Motor neuron (in vitro differentiated cells): Measurements from ENCODE around the gene MAPK9. TPM values are rescaled to one million over a fixed set of nuclear protein-coding genes. Genes with fewer than 3 reads are reported as not detected.

Source experiments
- ATAC-seq, 8 experiments: fragments of 200-7000 bp; cut with Tn5 transposase; replicated peaks in 6 of 8; 2 replicates each; pipeline ENCODE4 v1.8.0; 2021; ENCODE audit warnings: mild to moderate bottlenecking in 8 of 8, moderate library complexity in 8 of 8
- H3K27ac ChIP-seq, 2 donors: fragments of 250-450 bp; sonication (Bioruptor Pico); 2 replicates each; pipeline ENCODE4 v1.9.0; 2021; ENCODE audit warnings: antibody characterized with exemption in 2 of 2, mild to moderate bottlenecking in 2 of 2, moderate library complexity in 1 of 2
- H3K4me1 ChIP-seq, 2 donors: fragments of 250-450 bp; sonication (Bioruptor Pico); replicated peaks in 1 of 2; 2 replicates each; pipeline ENCODE4 v1.6.1; 2021; ENCODE audit warnings: antibody characterized with exemption in 2 of 2, mild to moderate bottlenecking in 2 of 2, moderate library complexity in 1 of 2
- H3K4me3 ChIP-seq, 5 donors: fragments of 250-450 bp; sonication (Bioruptor Pico); 2 replicates each; pipeline ENCODE4 v1.9.0; 2021; ENCODE audit warnings: antibody characterized with exemption in 5 of 5, mild to moderate bottlenecking in 5 of 5, moderate library complexity in 4 of 5
- WGBS, 10 experiments: fragments of 450-650 bp; shearing (Covaris generic); methylation state at CpG; one replicate each; pipeline ENCODE4 v1.0.0; 2022; 5-methylcytosine and 5-hydroxymethylcytosine counted together
- in situ Hi-C, 9 experiments: fragments of 400-800 bp; cut with MboI; loops; one replicate each; pipeline ENCODE4 v1.15.0; 2021; ENCODE audit warnings: low sequenced_read_pairs in 9 of 9, low pct_unique_long_range_greater_than_20kb in 2 of 9; ENCODE audit not compliant: unreplicated experiment in 9 of 9
- total RNA-seq, 8 experiments: library from RNA; unstranded; fragments of 300-600 nt; gene quantifications; 2 replicates each; pipeline versions ENCODE4 v1.2.3 to v1.2.4, GENCODE V29; 2022

Gene MAPK9
- total RNA-seq, 8 experiments from 2014 or later, result 11.3 to 31.3 (median 23.6) TPM

GRCh38 chr5:180287868-180288267 lies 4.0 kb downstream of the MAPK9 start:
- peaks cover 0 to 5% of the 10 kb centered on the region in 2 donors for H3K4me1 ChIP-seq
- H3K27ac ChIP-seq, result no peak overlapping the region
- no peak overlapping the region for H3K4me3 ChIP-seq
- ATAC-seq, result no peak
- 0 to 87% (median 73%) methylated on average over 1 to 5 of the region's 7 CpGs; no CpG with 5 or more reads in 4 of the 10 experiments for WGBS, 10 experiments
- in situ Hi-C loops, result loop anchor here in 1 of 9 experiments (25.0 kb wide), 1 partner anchor 199 kb away; the partner anchor contains the start of gene CNOT6

GRCh38 chr5:180287404-180287803 lies 4.5 kb downstream of the MAPK9 start:
- Histone ChIP-seq H3K27ac (no peak overlapping the region), H3K4me3 (no peak overlapping the region), H3K4me1 (peaks cover 0 to 5% of the 10 kb centered on the region in 2 donors)
- WGBS, 10 experiments, result 100% methylated on average over 1 to 2 of the region's 2 CpGs; no CpG with 5 or more reads in 5 of the 10 experiments
- in situ Hi-C loops, result loop anchor here in 1 of 9 experiments (25.0 kb wide), 1 partner anchor 200 kb away; the partner anchor contains the start of gene CNOT6
- no peak for ATAC-seq

GRCh38 chr5:180284149-180284548 lies 7.7 kb downstream of the MAPK9 start:
- H3K27ac ChIP-seq, result no peak overlapping the region
- no peak for ATAC-seq

GRCh38 chr5:180283026-180283615 lies 8.8 kb downstream of the MAPK9 start:
- Histone ChIP-seq H3K4me3 (no peak overlapping the region), H3K27ac (no peak overlapping the region), H3K4me1 (no peaks in the 10 kb centered on the region)
- 19 to 100% (median 86%) methylated on average over 1 to 4 of the region's 10 CpGs; no CpG with 5 or more reads in 6 of the 10 experiments for WGBS, 10 experiments
- ATAC-seq, result no peak
- in situ Hi-C loops, result loop anchor here in 1 of 9 experiments (25.0 kb wide), 1 partner anchor 204 kb away; the partner anchor contains the start of gene CNOT6

More at GRCh38 chr5:180284149-180284548, 7.7 kb downstream of the MAPK9 start:
- in situ Hi-C loops, result loop anchor here in 1 of 9 experiments (25.0 kb wide), 1 partner anchor 203 kb away; the partner anchor contains the start of gene CNOT6
- Histone ChIP-seq H3K4me3 (no peak overlapping the region), H3K4me1 (no peaks in the 10 kb centered on the region)
- 58 to 89% (median 80%) methylated on average over 4 to 8 of the region's 10 CpGs; no CpG with 5 or more reads in 1 of the 10 experiments for WGBS, 10 experiments

- no peak for ATAC-seq
- 90 to 100% (median 96%) methylated on average over 1 to 9 of the region's 9 CpGs; no CpG with 5 or more reads in 2 of the 10 experiments for WGBS, 10 experiments
- in situ Hi-C loops, result loop anchor here in 1 of 9 experiments (25.0 kb wide), 1 partner anchor 205 kb away; the partner anchor contains the start of gene CNOT6
- no peak overlapping the region for H3K27ac ChIP-seq
- no peaks in the 10 kb centered on the region for H3K4me1 ChIP-seq
- H3K4me3 ChIP-seq, result no peak overlapping the region
Observed at GRCh38 chr5:180282281-180282680, 9.6 kb downstream of the MAPK9 start.

- WGBS, 10 experiments, result 86 to 100% (median 91%) methylated on average over 1 to 9 of the region's 10 CpGs; no CpG with 5 or more reads in 1 of the 10 experiments
- no peak for ATAC-seq
- in situ Hi-C loops, result loop anchor here in 1 of 9 experiments (25.0 kb wide), 1 partner anchor 206 kb away; the partner anchor contains the start of gene CNOT6
- H3K4me1 ChIP-seq, result no peaks in the 10 kb centered on the region
- H3K27ac ChIP-seq, result no peak overlapping the region
- no peak overlapping the region for H3K4me3 ChIP-seq
Observed at GRCh38 chr5:180281706-180282105, 10.2 kb downstream of the MAPK9 start.

GRCh38 chr5:180274695-180275094 lies 17.2 kb downstream of the MAPK9 start:
- H3K4me1 ChIP-seq, result no peaks in the 10 kb centered on the region
- WGBS, 10 experiments, result 82 to 100% (median 93%) methylated on average over 1 of the region's 1 CpG; no CpG with 5 or more reads in 1 of the 10 experiments
- in situ Hi-C loops, result loop anchor here in 1 of 9 experiments (25.0 kb wide), 1 partner anchor 213 kb away; the partner anchor contains the start of gene CNOT6
- no peak overlapping the region for H3K27ac ChIP-seq
- no peak for ATAC-seq
- no peak overlapping the region for H3K4me3 ChIP-seq

- ATAC-seq, result no peak
- no peaks in the 10 kb centered on the region for H3K4me1 ChIP-seq
- in situ Hi-C loops, result no loop called here
- no peak overlapping the region for H3K4me3 ChIP-seq
- H3K27ac ChIP-seq, result no peak overlapping the region
- 67 to 100% (median 88%) methylated on average over 3 to 7 of the region's 7 CpGs for WGBS, 10 experiments
Observed at GRCh38 chr5:180271221-180271620, 20.7 kb downstream of the MAPK9 start.

- in situ Hi-C loops, result no loop called here
- Histone ChIP-seq H3K4me1 (no peaks in the 10 kb centered on the region), H3K27ac (no peak overlapping the region), H3K4me3 (no peak overlapping the region)
- ATAC-seq, result no peak
- 50 to 100% (median 94%) methylated on average over 1 to 3 of the region's 3 CpGs; no CpG with 5 or more reads in 1 of the 10 experiments for WGBS, 10 experiments
Observed at GRCh38 chr5:180259260-180259611, 32.6 kb downstream of the MAPK9 start.

- WGBS, 10 experiments, result 88 to 100% (median 99%) methylated on average over 1 to 11 of the region's 24 CpGs; no CpG with 5 or more reads in 2 of the 10 experiments
- Histone ChIP-seq H3K4me1 (no peaks in the 10 kb centered on the region), H3K27ac (no peak overlapping the region), H3K4me3 (no peak overlapping the region)
- ATAC-seq, result no peak
- in situ Hi-C loops, result no loop called here
Observed at GRCh38 chr5:180253036-180253824, 38.7 kb downstream of the MAPK9 start.

- in situ Hi-C loops, result no loop called here
- no peak for ATAC-seq
- 100% methylated on average over 1 to 2 of the region's 7 CpGs; no CpG with 5 or more reads in 7 of the 10 experiments for WGBS, 10 experiments
- Histone ChIP-seq H3K4me3 (no peak overlapping the region), H3K4me1 (no peaks in the 10 kb centered on the region), H3K27ac (no peak overlapping the region)
Observed at GRCh38 chr5:180251887-180252286, 40.0 kb downstream of the MAPK9 start.

- H3K4me1 ChIP-seq, result no peaks in the 10 kb centered on the region
- WGBS, 10 experiments, result 24 to 100% (median 94%) methylated on average over 1 to 7 of the region's 9 CpGs; no CpG with 5 or more reads in 3 of the 10 experiments
- H3K4me3 ChIP-seq, result no peak overlapping the region
- H3K27ac ChIP-seq, result no peak overlapping the region
- ATAC-seq, result no peak
- in situ Hi-C loops, result no loop called here
Observed at GRCh38 chr5:180251141-180251540, 40.7 kb downstream of the MAPK9 start.

GRCh38 chr5:180250329-180250728 lies 41.6 kb downstream of the MAPK9 start:
- Histone ChIP-seq H3K27ac (no peak overlapping the region), H3K4me3 (no peak overlapping the region), H3K4me1 (no peaks in the 10 kb centered on the region)
- ATAC-seq, result no peak
- in situ Hi-C loops, result no loop called here
- 92 to 100% (median 100%) methylated on average over 1 to 4 of the region's 4 CpGs; no CpG with 5 or more reads in 4 of the 10 experiments for WGBS, 10 experiments
